ENCODE results near the gene PNPLA5.

PNPLA5 gene

GRCh38 chr22:43840431-43840830, 51.4 kb downstream of the PNPLA5 start:
- H3K4me1 ChIP-seq (ENCODE audit: control insufficient read depth, insufficient read depth, low read length, poor library complexity, severe bottlenecking), result no peaks in the 10 kb centered on the region
- no peaks in the 10 kb centered on the region for H3K27me3 ChIP-seq (replicated peaks; ENCODE audit: control insufficient read depth, insufficient read depth, low read length, poor library complexity, severe bottlenecking)
- H3K4me3 ChIP-seq (ENCODE audit: insufficient read depth, low read depth, low read length, poor library complexity, severe bottlenecking), result no peak overlapping the region
- no peak overlapping the region for H3K27ac ChIP-seq (ENCODE audit: insufficient read depth, low read length, poor library complexity, severe bottlenecking)
- H3K36me3 ChIP-seq (ENCODE audit: control insufficient read depth, insufficient read depth, low read length), result no peaks in the 10 kb centered on the region
- no peak for DNase-seq
- no peaks in the 10 kb centered on the region for H3K9me3 ChIP-seq (ENCODE audit: control insufficient read depth, low read length)

- Histone ChIP-seq H3K27ac (ENCODE audit: insufficient read depth, low read length, poor library complexity, severe bottlenecking) (no peak overlapping the region), H3K36me3 (ENCODE audit: control insufficient read depth, insufficient read depth, low read length) (no peaks in the 10 kb centered on the region), H3K4me3 (ENCODE audit: insufficient read depth, low read depth, low read length, poor library complexity, severe bottlenecking) (no peak overlapping the region), H3K27me3 (replicated peaks; ENCODE audit: control insufficient read depth, insufficient read depth, low read length, poor library complexity, severe bottlenecking) (no peaks in the 10 kb centered on the region), H3K4me1 (ENCODE audit: control insufficient read depth, insufficient read depth, low read length, poor library complexity, severe bottlenecking) (no peaks in the 10 kb centered on the region), H3K9me3 (ENCODE audit: control insufficient read depth, low read length) (no peaks in the 10 kb centered on the region)
- DNase-seq, result no peak
Measured at GRCh38 chr22:43839781-43840180, 52.0 kb downstream of the PNPLA5 start.

GRCh38 chr22:43838571-43839307, 53.1 kb downstream of the PNPLA5 start:
- no peak for DNase-seq
- H3K4me1 ChIP-seq (ENCODE audit: control insufficient read depth, insufficient read depth, low read length, poor library complexity, severe bottlenecking), result no peaks in the 10 kb centered on the region

GRCh38 chr22:43838161-43838560, 53.7 kb downstream of the PNPLA5 start:
- H3K4me1 ChIP-seq (ENCODE audit: control insufficient read depth, insufficient read depth, low read length, poor library complexity, severe bottlenecking), result no peaks in the 10 kb centered on the region
- no peaks in the 10 kb centered on the region for H3K27me3 ChIP-seq (replicated peaks; ENCODE audit: control insufficient read depth, insufficient read depth, low read length, poor library complexity, severe bottlenecking)
- H3K36me3 ChIP-seq (ENCODE audit: control insufficient read depth, insufficient read depth, low read length), result no peaks in the 10 kb centered on the region
- H3K9me3 ChIP-seq (ENCODE audit: control insufficient read depth, low read length), result no peaks in the 10 kb centered on the region
- DNase-seq, result no peak
- no peak overlapping the region for H3K27ac ChIP-seq (ENCODE audit: insufficient read depth, low read length, poor library complexity, severe bottlenecking)
- no peak overlapping the region for H3K4me3 ChIP-seq (ENCODE audit: insufficient read depth, low read depth, low read length, poor library complexity, severe bottlenecking)

More at GRCh38 chr22:43838571-43839307, 53.1 kb downstream of the PNPLA5 start:
- Histone ChIP-seq H3K9me3 (ENCODE audit: control insufficient read depth, low read length) (no peaks in the 10 kb centered on the region), H3K27me3 (replicated peaks; ENCODE audit: control insufficient read depth, insufficient read depth, low read length, poor library complexity, severe bottlenecking) (no peaks in the 10 kb centered on the region), H3K4me3 (ENCODE audit: insufficient read depth, low read depth, low read length, poor library complexity, severe bottlenecking) (no peak overlapping the region), H3K27ac (ENCODE audit: insufficient read depth, low read length, poor library complexity, severe bottlenecking) (no peak overlapping the region), H3K36me3 (ENCODE audit: control insufficient read depth, insufficient read depth, low read length) (no peaks in the 10 kb centered on the region)

DNA sequence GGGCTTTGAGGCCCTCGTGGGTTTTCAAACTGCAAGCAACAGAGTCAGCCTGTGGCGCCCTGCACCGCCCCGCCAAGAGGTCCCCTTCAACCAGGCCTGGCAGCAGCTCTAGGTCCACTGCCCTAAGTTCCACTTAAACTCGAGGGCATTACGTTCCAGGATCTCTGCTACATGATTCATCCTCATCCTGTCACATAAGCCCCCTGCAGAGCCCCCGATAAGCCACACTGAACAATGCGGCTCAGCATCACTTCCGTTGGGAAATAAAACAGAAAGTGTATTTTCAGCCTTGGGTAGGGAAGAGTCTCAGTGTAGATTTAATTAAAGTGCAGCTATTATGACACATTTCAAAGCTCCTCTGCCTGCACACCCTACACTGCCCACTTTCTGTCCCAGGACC, 54.1 kb downstream of the PNPLA5 start:
- Histone ChIP-seq H3K4me3 (ENCODE audit: insufficient read depth, low read depth, low read length, poor library complexity, severe bottlenecking) (no peak overlapping the region), H3K9me3 (ENCODE audit: control insufficient read depth, low read length) (no peaks in the 10 kb centered on the region), H3K36me3 (ENCODE audit: control insufficient read depth, insufficient read depth, low read length) (no peaks in the 10 kb centered on the region), H3K27ac (ENCODE audit: insufficient read depth, low read length, poor library complexity, severe bottlenecking) (no peak overlapping the region), H3K4me1 (ENCODE audit: control insufficient read depth, insufficient read depth, low read length, poor library complexity, severe bottlenecking) (no peaks in the 10 kb centered on the region), H3K27me3 (replicated peaks; ENCODE audit: control insufficient read depth, insufficient read depth, low read length, poor library complexity, severe bottlenecking) (no peaks in the 10 kb centered on the region)
- no peak for DNase-seq

GRCh38 chr22:43835736-43836135, 56.1 kb downstream of the PNPLA5 start:
- no peaks in the 10 kb centered on the region for H3K4me1 ChIP-seq (ENCODE audit: control insufficient read depth, insufficient read depth, low read length, poor library complexity, severe bottlenecking)
- no peak for DNase-seq
- H3K4me3 ChIP-seq (ENCODE audit: insufficient read depth, low read depth, low read length, poor library complexity, severe bottlenecking), result no peak overlapping the region
- H3K27me3 ChIP-seq (replicated peaks; ENCODE audit: control insufficient read depth, insufficient read depth, low read length, poor library complexity, severe bottlenecking), result no peaks in the 10 kb centered on the region
- no peaks in the 10 kb centered on the region for H3K9me3 ChIP-seq (ENCODE audit: control insufficient read depth, low read length)
- H3K36me3 ChIP-seq (ENCODE audit: control insufficient read depth, insufficient read depth, low read length), result no peaks in the 10 kb centered on the region
- H3K27ac ChIP-seq (ENCODE audit: insufficient read depth, low read length, poor library complexity, severe bottlenecking), result no peak overlapping the region

- no peak for DNase-seq
- no peak overlapping the region for H3K4me3 ChIP-seq (ENCODE audit: insufficient read depth, low read depth, low read length, poor library complexity, severe bottlenecking)
- H3K27me3 ChIP-seq (replicated peaks; ENCODE audit: control insufficient read depth, insufficient read depth, low read length, poor library complexity, severe bottlenecking), result no peaks in the 10 kb centered on the region
- H3K27ac ChIP-seq (ENCODE audit: insufficient read depth, low read length, poor library complexity, severe bottlenecking), result no peak overlapping the region
- H3K36me3 ChIP-seq (ENCODE audit: control insufficient read depth, insufficient read depth, low read length), result no peaks in the 10 kb centered on the region
- no peaks in the 10 kb centered on the region for H3K4me1 ChIP-seq (ENCODE audit: control insufficient read depth, insufficient read depth, low read length, poor library complexity, severe bottlenecking)
- H3K9me3 ChIP-seq (ENCODE audit: control insufficient read depth, low read length), result no peaks in the 10 kb centered on the region
Measured at GRCh38 chr22:43835166-43835565, 56.6 kb downstream of the PNPLA5 start.

DNA sequence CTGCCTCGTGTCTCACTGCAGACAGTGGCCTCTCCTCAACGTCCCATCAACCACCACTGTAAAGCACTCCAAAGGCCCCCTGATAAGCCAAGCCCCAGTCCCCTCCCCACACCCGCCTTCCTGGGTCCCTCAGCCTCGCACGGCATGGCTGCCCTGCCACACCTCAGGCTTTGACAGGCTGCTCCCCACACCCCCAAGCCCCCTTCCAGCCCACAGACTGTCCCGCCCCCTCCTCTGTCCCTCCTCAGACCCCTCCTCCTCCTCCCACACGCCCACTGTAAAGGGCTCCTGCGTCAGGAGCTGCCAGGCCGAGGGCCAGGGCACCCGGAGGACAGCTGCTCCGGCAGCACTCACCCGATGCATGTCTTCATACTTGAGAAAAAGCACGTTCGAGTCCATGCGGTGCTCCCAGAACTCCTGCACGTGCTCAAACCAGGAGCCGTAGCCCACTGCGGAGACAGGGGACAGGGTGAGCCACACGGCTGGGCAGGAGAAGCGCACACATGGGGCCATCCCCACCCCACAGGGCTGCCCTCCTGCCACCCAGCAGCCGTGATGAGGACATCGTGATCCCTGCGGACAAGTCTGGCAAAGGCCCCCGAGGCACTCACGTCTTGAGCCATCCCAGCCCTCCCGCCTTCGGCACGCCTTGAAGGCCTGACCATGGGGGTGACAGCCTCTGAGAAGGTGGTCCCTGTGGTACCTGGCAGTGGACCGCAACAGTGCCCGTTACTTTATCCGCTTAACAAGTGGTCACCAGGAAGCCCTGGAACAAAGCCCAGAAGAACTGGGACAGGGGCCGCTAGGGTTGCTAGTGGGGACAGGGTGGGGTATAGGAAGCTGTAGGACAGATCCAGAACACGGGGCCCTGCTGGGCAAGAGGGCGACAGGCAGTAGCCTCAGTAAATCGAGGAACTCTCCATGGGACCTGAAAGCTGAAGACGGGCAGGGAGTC, 58.2 kb downstream of the PNPLA5 start:
- Histone ChIP-seq H3K9me3 (ENCODE audit: control insufficient read depth, low read length) (no peaks in the 10 kb centered on the region), H3K4me1 (ENCODE audit: control insufficient read depth, insufficient read depth, low read length, poor library complexity, severe bottlenecking) (no peaks in the 10 kb centered on the region), H3K36me3 (ENCODE audit: control insufficient read depth, insufficient read depth, low read length) (no peaks in the 10 kb centered on the region), H3K27me3 (replicated peaks; ENCODE audit: control insufficient read depth, insufficient read depth, low read length, poor library complexity, severe bottlenecking) (no peaks in the 10 kb centered on the region), H3K27ac (ENCODE audit: insufficient read depth, low read length, poor library complexity, severe bottlenecking) (no peak overlapping the region), H3K4me3 (ENCODE audit: insufficient read depth, low read depth, low read length, poor library complexity, severe bottlenecking) (no peak overlapping the region)
- no peak for DNase-seq

GRCh38 chr22:43832393-43833265, 59.2 kb downstream of the PNPLA5 start:
- DNase-seq, result no peak
- H3K9me3 ChIP-seq (ENCODE audit: control insufficient read depth, low read length), result no peaks in the 10 kb centered on the region

More at GRCh38 chr22:43832393-43833265, 59.2 kb downstream of the PNPLA5 start:
- Histone ChIP-seq H3K36me3 (ENCODE audit: control insufficient read depth, insufficient read depth, low read length) (no peaks in the 10 kb centered on the region), H3K27ac (ENCODE audit: insufficient read depth, low read length, poor library complexity, severe bottlenecking) (no peak overlapping the region), H3K4me3 (ENCODE audit: insufficient read depth, low read depth, low read length, poor library complexity, severe bottlenecking) (no peak overlapping the region), H3K4me1 (ENCODE audit: control insufficient read depth, insufficient read depth, low read length, poor library complexity, severe bottlenecking) (no peaks in the 10 kb centered on the region), H3K27me3 (replicated peaks; ENCODE audit: control insufficient read depth, insufficient read depth, low read length, poor library complexity, severe bottlenecking) (no peaks in the 10 kb centered on the region)

Measured in effector memory CD4-positive, alpha-beta T cell (primary cell).